Suprapubic skin (tissue), 3 donors: ENCODE data around the gene FRAS1.

Experiments used
- CTCF ChIP-seq, 2 donors: fragments of 200-600 bp in 1 of 2; fragments of 450-650 bp in 1 of 2; sonication (generic) in 1 of 2; IDR thresholded peaks; one replicate each; pipeline ENCODE4 v1.5.1; 2016 to 2019; ENCODE audit warnings: antibody characterized with exemption in 2 of 2, mild to moderate bottlenecking in 1 of 2, moderate library complexity in 1 of 2
- POLR2AphosphoS5 ChIP-seq, 3 donors: sonication (generic); formaldehyde crosslinking; IDR thresholded peaks; one replicate each; pipeline ENCODE4 v1.6.1; 2017; ENCODE audit warnings: antibody characterized with exemption in 3 of 3

DNA sequence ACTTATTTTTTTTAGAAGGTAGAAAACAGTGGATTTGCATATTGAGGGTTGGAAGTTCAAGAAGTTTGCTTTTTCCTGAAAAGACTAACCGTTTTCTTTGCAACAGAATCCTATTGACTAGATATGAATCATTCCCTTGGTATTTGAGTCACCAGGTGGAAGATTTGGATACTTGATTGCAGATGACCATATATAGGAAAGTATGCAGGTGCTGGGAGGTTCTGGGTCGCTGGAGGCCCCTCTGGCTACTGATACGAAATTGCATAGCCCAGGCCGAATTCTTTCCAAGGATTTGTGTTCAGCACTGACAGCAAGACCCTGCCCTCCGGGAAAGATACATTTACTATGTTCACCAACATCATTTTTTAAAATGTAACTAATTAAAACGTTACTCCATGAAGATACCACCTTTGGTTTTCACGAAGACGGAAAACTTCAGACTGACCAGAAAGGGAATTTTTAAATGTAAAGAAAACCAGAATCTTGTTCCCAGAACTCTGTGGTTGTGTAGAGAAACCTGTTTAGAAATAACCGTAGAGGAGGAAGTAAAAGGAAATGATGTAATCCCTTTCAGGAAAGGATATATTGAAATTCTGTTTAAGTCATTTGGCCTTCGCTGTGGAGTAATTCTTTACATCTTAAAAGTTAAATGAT, 495.4 kb downstream of the FRAS1 start:
- TF ChIP-seq CTCF (IDR thresholded peaks at IDR 0.05) (no peak), POLR2AphosphoS5 (IDR thresholded peaks at IDR 0.05) (no peak)
